ENCODE data around the gene MED31.
A peak's percentile ranks its signal among the peaks of the same experiment; 100 is the strongest.
"Not testable (repeated sequence)": the region's sequence is repeated elsewhere in the genome, so short reads cannot be mapped to it uniquely, and the experiment has no call there.

MED31 gene

DNA sequence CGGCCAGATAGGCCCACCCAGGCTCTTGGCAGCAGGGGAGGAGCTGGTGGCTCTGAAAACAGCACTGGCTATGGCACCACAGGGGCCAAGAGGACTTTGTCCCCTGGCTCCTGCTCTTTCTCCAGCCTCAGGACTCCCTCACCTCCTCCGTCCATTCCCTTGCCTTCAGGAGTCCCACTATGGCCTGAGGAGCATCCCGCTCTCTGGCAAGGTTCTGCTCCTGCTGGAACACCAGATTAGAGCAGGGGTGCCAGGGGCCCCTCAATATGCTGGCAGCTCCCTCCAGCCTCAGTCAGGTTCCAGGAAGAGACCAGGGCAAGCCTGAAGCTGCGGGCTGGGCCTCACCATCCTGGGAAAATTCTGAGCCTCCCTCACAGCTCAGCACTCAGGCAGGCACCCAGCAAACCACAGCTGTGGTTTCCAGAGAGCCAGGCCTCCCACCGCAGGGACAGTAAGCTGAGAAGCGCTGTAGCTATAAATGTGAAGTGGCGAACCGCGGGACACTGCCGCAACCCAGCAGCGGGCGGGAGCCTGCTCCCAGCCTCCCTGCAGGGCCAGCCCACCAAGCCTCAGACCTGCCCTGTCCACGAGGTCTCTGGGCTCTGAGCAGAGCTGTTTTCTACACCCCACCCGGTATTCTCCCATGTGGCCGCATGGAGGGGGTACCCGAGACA lies 25.9 kb upstream of the MED31 start:
- peak; percentile 24 for DNase-seq (ENCODE audit: low spot score)

DNA sequence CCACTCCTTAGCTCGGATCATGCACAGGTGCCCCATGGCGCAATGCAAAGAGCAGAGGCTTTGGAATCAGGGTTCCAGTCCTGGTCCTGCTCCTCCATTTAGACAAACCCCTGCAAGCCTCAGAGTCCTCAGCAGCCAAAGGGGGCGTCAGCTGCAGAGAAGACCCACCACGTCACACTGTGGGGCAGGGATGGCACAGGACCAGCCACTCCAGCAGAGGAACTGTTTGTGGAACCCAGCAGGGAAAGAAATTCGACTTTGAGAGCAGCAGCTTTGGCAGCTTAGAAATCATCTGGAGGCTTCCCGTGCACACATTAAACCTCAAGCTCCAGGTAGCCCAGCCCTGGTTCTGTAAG lies 25.4 kb upstream of the MED31 start:
- DNase-seq (ENCODE audit: low spot score) = no peak

DNA sequence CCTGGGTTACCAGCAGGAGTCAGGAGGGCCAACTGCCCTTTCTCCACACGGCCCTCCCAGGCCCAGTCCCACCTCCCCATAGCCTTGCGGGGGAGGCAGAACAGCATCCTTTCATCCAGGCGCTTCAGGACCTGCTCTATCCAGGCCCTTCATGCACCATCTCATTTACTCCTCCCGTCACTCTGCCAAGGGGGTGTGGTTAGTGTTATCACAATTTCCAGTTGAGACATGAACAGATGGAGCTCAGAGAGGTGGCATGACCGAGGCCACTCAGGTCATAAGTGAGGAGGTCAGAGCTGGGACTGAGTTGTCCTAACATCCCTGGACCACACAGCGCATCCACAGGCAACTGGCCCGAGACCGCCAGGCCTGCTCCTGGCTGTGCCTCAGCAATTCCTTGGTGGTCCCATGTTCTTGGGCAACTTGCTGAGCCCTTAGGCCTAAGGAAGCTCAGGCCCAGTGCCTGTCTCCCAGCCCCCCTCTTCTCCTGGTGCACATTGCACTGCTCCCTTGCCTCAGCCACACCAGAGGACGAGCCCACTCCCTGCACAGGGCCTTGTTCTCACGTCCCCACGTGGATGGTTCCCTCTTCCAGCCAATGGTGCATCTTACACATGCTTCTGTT lies 23.9 kb upstream of the MED31 start:
- no peak for DNase-seq (ENCODE audit: low spot score)

DNA sequence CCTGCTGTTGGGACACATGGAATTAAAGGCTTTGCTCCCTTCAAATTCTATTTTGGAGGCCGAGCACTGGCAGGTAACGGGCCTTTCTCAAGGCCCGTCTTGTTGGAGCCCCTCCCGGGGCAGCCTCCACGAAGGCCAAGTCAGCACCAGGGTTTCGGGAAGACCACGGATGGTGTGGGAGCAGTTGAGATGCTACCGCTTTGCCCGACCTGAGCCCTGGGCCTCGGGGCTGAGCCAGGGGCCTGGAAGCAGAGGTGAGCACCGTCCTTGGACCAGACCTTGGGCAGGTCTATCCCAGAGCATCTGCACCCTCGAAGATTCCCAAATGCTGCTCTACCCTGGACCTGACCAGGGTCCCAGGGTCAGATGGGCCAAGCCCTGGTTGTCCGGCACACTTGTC lies 23.2 kb upstream of the MED31 start:
- no peak for DNase-seq (ENCODE audit: low spot score)

DNA sequence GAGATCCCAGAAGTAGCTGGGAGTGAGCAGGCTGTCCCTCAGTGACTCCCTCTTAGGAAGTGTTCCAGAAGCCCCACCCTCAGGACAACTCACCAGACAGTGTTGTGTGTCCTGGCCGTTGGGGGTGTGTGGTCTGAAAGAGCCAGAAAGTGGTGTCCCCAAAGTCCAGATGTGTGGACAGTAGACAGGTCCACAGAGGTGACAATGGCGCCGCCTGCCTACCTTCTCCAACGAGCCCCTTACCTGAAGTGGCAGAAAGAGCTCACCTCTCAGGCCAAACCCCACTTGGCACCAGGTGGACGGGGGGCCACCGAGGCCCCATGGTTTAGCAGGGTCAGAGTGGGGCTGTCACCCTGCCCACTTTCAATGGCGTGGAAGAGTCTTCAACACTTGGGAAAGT lies 20.0 kb upstream of the MED31 start:
- no peak for DNase-seq (ENCODE audit: low spot score)

DNA sequence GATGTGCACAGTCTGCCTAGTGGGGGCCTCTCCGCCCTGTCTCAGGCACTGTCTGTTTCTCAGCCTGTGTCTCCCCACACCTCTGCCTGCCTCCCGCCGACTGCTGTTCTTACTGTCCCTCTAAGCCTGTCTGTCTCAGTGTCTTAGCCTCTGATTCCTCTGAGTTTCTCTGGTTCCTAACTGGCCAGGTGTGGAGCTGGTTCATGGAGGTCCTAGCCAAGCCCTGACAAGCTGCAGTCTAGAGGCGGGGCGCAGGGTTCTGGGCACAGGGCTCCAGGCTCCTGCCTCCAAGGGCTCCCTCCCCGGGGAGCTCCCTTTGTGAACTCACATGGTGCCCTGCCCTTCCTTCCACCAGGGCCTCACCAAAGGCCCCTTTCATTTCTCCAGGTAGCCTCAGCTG lies 19.6 kb upstream of the MED31 start:
- no peak for DNase-seq (ENCODE audit: low spot score)

DNA sequence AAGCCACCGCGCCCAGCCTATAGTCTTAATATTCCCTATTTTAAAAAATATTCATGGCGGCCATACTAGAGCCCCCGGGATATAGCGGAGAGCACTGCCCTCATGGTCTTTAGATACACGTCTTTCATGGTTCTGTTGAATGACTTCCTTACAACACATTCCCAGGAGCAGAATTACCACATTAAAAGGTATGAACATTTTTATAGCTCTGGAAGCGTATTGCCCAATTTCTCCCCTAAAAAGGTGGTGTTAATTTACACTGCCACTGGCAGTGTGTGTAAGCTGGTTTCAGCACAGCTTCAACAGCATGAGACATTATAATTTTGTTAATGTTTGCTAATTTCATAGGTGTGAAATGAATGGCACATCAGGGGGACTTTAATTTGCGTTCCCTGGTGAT lies 19.2 kb upstream of the MED31 start:
- DNase-seq (ENCODE audit: low spot score) = no peak

DNA sequence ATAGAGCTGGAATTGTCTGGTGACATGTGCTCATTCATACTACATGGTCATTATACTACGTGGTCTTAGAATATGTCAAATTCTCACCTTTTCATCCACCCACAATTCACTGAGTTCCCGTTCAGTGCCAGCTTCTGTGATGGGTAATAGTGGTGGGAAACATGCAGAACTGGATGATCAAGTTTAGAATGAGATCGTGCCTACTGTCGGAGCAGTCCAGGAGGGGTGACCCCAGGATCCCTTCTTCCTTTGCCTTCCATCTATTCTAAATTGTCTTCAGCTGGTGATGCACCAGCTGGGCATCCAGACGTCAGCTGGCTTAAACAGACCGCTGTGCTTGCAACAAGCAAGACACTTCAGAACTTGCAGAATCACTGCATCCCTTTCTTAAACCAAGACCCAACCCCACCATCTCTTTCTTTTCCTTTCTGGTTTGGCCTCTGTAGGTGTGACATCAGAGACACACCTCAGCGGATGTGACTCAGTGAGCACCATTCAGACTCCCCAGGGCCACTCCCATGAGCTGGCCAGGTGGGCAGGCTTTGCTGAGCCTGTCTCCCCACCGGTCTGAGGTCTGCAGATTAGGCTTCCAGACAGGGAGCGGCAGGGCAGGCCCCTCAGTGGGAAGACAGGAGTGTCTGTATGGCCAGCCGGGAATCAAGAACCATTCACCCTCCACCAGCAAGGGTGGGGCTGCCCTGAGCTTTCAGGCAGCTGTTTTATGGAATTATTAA lies 18.2 kb upstream of the MED31 start:
- DNase-seq (ENCODE audit: low spot score) = peak; percentile 45

DNA sequence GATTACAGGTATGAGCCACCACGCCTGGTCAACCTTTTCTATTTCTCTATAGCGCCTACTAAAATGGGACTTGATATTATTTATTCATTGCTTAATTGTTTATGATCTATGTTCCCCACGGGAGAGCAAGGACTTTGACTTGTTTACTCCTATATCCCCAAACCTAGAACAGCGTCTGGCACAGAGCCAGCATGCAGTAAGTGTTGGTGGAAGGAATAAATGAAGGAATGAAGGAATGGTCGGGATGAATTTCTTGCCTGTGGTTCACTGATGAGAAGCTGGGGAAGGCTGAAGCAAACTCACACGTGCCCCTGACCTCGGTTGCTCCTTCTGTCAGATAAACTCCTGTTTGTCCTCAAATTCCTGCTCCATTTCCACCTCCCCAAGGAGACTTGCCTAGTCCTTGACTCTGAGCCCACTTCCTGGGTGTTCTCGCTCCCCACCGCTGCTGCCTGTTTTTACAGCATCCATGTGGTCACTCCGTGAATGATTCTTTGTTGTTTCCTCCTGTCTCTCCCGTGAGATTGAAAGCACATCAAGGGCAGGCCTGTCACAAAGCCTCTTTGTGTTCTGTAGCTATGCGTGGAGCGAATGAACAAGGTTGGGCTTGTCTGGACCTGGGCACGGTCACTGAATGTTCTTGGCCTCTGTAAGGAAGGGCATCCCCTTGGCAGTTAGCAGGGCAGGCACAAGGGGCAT lies 17.5 kb upstream of the MED31 start:
- DNase-seq (ENCODE audit: low spot score) = no peak

DNA sequence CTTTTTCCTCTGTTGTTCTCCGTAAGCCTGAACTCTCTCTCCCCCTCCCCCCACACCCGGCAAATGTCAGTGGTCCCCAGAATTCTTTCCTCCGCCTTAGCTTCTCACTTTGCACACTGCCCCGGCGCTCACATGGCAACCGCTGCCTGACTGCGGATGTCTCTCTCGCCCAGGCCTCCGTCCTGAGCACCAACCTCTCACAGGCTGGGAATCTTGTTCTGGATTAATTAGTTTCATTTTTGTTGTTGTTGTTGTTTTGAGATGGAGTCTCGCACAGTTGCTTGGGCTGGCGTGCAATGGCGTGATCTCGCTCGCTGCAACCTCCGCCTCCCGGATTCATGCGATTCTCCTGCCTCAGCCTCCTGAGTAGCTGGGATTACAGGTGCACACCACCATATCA lies 16.8 kb upstream of the MED31 start:
- no peak for DNase-seq (ENCODE audit: low spot score)

DNA sequence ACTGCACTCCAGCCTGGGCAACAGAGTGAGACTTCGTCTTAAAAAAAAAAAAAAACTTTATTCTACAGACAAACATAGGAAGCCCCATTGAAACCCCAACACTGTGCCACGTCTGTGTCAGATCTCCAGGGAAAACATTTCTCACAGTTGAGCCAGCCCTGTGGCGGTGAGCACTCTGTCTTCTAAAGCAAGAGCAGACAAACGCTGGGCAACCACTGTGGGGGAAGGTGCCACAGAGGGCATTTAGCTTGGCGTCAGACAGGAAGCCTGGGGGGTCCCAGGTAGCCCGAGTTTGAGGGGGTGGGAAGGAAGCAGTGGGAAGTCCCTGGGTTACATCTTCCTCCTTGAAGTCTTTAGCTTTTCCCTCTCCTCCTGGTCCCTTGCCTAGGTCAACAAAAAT lies 16.1 kb upstream of the MED31 start:
- no peak for DNase-seq (ENCODE audit: low spot score)

DNA sequence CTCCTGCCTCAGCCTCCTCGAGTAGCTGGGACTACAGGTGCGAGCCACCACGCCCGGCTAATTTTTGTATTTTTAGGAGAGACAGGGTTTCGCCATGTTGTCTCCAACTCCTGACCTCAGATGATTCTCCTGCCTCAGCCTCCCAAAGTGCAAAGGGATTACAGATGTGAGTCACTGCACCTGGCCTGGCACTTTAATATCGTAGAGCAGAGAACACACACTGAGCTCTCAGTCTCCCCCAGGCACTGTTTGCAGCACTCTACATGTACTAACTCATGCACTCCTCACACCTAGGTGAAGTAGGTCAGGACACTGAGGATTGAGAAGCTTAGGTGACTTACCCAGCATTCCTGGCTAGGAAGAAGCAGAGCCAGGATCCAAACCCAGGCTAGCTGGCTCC lies 15.2 kb upstream of the MED31 start:
- no peak for DNase-seq (ENCODE audit: low spot score)

DNA sequence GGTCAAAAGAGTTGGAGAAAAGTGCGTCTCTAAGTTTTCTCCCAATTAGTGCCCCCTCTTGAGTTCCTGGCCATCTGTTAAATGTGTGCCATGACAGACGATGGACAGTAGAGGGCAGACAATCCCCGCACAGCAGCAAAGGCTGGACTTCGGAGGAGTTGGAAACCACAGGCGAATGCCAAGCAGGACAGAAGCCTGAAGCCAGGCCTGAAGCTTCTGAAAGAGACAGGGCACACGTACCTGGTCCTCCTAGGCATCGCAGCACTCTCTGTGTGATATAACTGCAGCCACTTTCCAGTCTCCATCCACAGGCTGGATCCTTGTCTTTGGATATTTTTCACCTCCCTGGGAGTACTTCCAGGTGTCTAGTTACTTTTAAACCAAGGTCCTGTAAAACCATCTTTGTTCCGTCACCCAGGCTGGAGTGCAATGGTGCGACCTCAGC lies 14.7 kb upstream of the MED31 start:
- DNase-seq (ENCODE audit: low spot score) = peak; percentile 82

DNA sequence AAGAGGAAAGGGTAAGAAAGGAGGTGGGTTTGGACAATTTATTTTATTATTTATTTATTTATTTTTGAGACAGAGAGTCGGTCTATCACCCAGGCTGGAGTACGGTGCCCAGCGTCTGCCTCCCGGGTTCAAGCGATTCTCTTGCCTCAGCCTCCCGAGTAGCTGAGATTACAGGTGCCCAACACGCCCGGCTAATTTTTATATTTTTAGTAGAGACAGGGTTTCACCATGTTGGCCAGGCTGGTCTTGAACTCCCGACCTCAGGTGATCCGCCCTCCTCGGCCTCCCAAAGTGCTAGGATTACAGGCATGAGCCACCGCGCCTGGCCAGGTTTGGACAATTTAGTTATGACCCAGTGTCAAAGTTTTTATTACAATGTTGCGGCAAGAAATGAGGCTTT lies 11.8 kb upstream of the MED31 start:
- DNase-seq (ENCODE audit: low spot score) = not testable (repeated sequence)

DNA sequence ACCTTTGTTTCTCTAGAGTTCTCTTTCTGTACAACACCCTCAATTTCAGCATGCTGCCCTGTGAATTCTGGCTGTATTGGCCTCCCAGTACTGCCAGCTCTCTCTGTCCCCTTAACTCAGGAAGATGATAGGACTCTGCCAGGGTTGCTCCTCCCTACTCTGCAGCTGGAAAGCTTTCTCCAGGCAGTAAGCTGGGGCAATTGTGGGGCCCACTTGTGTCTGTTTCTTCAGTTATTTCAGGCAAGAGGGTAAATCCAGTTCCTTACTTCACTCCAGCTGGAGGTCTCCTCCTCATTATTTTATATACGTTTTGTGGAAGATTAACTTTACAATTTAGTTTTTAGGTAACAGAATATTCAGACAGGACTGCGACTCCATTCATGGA lies 10.1 kb upstream of the MED31 start:
- DNase-seq (ENCODE audit: low spot score) = no peak

DNA sequence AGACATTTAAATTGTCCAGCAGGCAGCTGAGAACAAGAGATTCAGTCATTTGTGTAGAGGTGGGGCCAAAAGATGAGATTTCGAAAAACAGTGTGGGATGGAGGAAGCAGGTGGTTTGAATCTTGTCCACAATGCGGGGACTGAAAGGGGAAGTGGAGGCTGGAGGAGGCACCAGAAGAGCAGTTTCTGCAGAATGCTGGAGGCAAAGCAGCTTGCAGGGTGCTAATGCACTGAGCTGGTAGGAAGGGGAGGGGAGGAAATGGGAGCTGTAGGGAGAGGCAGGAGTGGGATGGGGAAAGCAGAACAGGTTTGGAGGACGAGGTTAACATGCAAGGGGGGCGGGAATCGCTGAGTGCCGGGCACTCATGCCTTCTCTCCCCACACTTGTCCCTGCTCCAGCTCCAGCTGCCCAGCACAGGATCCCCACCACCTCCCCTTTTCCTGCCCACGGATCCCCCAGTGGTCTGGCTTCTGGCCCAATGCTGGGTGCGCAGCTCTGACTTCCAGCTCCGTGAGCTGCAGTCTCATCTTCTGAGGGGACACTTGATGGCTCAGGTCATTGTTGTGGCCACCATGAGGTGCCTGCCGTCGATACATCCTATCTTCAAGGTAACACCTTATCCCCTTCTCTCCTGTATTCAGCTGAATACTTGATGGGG lies 9.5 kb upstream of the MED31 start:
- no peak for DNase-seq (ENCODE audit: low spot score)

DNA sequence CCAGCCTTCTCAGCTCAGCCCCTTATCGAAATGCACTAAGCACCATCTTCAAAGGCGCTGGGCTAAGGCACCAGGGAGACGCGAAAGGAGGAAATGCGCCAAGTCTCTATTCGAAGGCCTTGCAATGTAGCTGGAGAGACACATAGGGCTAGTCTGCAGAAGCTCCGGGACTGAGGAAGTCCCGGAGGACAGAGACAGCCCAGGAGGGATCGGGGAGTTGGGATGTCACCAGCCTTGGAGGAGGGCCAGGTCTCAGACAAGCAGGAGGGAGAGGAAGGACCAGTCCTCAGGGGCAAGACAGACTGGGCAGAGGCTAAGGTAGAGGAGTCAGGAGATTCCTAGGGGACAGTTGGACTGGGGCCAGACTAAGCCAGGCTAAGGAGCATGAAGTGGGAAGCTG lies 8.7 kb upstream of the MED31 start:
- DNase-seq (ENCODE audit: low spot score) = no peak

DNA sequence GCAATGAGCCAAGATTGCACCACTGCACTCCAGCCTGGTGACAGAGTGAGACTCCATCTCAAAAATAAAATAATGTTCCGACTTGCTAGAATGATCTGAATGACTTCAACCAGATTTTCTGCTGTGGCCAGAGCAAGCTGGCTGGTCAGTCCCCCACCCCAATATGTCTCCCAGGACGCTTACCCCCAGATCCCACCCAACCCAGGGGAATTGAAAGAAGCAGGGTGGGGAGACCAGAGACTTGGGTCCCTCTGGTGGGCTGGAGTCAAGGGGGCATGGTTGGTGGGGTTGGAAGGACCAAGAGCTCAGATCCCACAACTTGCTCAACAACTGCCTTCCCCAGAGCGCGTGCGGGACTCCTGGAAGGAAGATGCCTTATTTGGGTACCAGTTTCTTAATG lies 7.0 kb upstream of the MED31 start:
- DNase-seq (ENCODE audit: low spot score) = not testable (repeated sequence)

DNA sequence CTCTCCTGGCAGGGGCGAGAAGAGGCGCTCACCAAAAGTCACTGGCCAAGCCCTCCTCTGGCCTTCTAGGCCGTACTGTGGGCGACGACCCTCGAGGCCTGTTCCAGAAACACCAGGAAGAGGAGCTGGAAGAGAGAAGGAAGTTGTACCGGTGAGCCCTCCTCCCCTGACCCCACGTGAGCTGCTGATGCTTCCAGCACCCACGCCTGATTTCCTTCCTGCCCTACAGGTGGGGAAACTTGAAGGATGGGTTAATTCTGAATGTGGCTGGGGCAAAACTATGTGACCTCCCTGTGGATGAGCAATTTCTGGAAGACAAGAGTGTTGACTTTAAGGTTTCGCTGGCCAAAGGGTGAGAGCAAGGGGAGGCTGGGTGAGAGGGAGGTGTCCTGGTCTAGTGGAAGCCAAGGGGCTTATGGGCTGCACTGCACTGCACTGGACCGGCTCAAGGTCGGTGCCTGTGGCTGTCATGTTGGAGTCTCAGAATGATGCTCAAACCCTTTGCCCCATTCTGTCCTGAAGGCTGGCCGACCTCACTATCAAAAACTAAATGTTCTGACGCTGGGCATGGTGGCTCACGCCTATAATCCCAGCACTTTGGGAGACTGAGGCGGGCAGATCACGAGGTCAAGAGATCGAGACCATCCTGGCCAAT lies 6.4 kb upstream of the MED31 start:
- no peak for DNase-seq (ENCODE audit: low spot score)

DNA sequence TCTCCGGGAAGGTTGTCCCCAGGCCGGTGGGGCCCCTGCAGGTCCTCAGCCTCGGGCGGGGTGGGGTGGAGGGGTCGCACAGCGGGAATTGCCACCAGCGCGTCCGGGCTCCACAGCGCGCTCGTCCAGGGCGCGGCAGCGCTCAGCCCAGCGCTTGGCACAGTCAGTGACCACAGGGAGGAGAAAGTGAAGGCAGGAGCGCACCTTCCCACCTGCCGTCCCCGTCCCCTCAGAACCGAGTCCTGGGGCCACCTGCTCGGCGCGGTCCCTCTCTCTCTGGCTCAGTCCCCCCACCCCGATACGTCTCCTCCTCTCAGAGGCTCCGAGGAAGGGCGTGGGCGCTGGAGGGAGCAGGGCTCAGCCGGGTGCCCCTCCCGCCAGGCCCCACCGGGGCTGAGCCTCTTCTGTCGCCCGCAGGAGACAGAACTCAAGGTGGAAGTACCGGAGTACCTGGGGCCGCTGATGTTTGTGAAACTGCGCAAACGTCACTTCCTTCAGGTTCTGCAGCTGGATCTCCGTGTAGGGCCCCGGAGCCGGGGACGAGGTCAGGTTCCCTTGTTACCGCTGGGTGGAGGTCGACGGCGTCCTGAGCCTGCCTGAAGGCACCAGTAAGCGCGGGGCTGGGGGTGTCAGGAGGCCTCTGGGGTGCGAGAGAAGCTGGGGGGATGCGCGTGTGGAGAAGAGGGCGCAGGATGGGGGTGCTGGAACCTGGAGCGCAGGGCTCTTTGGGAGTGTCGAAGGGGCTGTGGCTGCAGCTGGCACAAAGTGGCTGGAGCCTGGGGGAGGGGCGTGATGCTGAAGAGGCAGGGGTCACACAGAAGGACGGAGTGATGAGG lies 5.6 kb upstream of the MED31 start:
- DNase-seq (ENCODE audit: low spot score) = peak; percentile 31
